GM12873 (cell line): ENCODE measurements around the gene NPBWR2.

Experiments
- CTCF ChIP-seq: IDR thresholded peaks from 2 replicates; pipeline ENCODE4 v1.5.1; 2012; ENCODE audit warnings: low read depth, mild to moderate bottlenecking, moderate library complexity, low read length, control low read depth; ENCODE audit not compliant: insufficient read depth; ENCODE audit errors: missing control alignments

NPBWR2 gene

DNA sequence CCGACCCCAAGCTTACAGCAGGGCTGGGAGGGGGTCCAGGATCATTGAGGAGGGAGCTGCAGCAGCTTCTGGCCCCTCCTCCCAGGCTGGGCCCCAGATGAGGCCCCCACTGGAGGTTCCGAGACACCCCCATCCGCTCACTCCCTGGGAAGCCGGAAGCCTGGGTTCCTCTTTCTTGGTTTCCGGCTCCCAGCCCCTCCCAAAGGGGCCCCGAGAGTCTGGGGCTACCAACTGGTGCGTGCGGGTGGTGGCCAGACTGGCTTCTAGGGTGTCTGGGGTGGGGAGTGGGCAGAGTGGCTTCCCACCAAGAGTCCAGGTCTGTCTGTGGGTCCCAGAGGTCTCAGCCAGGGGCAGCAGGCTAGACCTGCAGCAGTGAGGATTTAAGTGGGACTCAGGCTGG lies 30.3 kb downstream of the NPBWR2 start:
- no peak for TF ChIP-seq CTCF

GRCh38 chr20:64076061-64076997 lies 31.0 kb downstream of the NPBWR2 start:
- no peak for TF ChIP-seq CTCF

GRCh38 chr20:64075556-64075955 lies 31.8 kb downstream of the NPBWR2 start:
- TF ChIP-seq CTCF, result no peak

DNA sequence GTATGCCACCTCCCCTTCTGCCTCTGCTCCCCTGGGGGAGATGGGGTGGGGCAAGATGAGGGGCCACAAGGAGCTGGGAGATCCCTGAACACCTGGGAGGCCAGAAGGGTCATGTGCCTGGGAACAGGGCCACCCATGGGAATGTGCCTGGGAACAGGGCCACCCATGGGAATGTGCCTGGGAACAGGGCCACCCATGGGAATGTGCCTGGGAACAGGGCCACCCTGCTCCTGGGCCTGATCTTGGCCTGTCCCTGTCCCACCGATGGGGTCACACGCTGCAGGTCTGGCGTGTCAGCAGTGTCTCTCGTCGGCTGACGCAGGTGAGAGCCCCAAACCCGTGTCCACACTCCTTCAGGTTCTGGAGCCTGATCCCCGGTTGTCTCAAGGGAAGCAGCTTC lies 32.4 kb downstream of the NPBWR2 start:
- no peak for TF ChIP-seq CTCF

- no peak for TF ChIP-seq CTCF
These were observed 33.1 kb downstream of the NPBWR2 start for GRCh38 chr20:64074184-64074789.

DNA sequence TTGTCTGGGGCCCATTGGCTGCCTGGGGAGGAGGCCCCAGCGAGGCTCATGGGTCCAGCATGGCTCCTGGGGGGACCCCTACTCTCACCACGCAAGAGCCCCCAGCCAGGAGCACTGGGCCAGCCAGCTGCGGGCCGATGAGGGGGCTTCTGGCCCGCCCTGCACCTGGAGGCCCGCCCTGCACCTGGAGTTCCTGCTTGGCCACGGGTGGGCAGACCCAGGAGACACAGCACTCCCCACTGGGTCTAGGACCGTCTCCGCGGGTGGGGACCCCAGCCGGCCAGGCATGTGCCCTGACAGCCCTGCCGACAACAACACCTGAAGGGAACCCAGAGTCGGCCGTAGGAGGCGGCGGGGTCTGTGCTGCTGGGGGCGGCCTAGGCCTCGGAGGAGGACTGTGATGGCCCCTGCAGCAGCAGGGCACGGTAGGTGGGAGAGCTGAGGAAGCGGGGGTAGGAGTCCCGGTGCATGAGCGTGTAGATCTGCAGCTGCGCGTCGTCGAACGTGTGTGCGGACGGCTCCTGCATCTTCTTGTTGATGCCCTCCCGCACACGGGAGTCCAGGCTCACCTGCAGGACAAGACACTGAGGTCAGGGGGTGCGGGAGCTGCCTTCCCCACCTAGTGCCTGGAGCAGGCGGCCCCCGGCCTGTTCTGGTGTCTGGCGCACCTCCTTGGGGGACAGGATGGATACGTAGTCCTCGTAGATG lies 33.7 kb downstream of the NPBWR2 start:
- no peak for TF ChIP-seq CTCF

- TF ChIP-seq CTCF, result no peak
These were observed 34.8 kb downstream of the NPBWR2 start for GRCh38 chr20:64072498-64073063.
